NCI-H1092 (cell line): ENCODE results near the gene SLIT3.

ENCODE experiments used
- DNase-seq: peaks from one replicate; lab custom pipeline; 2025; lab: John Stamatoyannopoulos, UW

The SLIT3 gene

GRCh38 chr5:169174923-169175322 lies 126.0 kb downstream of the SLIT3 start:
- no peak for DNase-seq

GRCh38 chr5:169173372-169173771 lies 127.6 kb downstream of the SLIT3 start:
- DNase-seq = no peak

DNA sequence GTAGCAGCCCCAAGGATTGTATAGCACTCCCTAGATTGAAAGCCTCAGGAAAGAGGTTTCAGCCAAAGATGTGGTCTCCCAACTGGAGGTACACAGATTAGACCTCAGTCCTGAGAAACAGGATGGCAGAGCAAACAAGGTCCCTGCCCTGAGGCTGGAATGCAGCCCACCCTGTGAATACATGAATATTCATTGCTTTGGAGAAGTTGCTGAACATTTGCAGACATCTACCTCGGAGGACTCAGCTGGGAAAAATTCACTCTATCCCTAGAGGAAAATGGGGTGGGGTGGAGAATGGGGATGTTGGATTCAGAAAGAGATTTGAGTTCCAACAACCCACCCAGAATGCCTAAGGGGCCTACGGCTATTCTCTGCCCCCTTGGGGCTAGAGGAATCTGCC lies 129.4 kb downstream of the SLIT3 start:
- DNase-seq = no peak

DNA sequence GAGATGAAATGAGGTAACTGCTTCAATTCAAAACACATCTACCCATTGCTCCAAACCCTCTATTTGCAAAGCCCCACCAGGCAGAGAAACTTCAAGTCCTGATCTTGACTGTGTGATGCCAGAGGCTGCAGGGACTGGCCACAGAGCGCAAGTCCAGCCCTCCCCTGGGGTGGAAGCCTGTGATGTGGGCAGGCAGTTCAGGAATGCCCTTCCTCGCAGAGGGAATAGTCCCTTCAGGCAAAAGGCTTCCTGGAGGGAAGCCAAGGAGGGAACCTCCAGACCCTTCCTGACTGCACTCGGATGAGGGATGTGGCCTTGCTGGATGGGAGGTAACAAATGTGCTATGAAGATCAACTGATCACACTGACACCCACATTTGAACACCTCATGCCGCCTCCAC lies 131.2 kb downstream of the SLIT3 start:
- DNase-seq = no peak

DNA sequence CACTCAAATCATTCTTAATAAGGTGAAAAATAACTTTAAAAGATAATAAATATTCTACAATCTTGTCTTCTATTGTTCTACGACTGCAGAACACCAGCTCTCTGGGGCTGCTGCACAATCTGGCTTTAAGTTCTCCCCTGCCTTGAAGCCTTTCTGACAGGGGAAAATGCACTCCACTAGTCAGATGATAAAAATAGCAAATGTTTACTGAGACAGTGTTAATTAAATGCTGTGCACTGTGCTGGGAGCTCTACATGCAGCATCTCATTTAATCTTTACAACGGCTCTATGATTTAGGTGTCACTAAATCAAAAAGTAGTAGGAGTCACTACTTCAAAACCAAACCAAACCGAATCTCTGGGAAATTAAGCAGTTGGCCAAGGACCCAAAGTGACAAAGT lies 132.7 kb downstream of the SLIT3 start:
- no peak for DNase-seq

DNA sequence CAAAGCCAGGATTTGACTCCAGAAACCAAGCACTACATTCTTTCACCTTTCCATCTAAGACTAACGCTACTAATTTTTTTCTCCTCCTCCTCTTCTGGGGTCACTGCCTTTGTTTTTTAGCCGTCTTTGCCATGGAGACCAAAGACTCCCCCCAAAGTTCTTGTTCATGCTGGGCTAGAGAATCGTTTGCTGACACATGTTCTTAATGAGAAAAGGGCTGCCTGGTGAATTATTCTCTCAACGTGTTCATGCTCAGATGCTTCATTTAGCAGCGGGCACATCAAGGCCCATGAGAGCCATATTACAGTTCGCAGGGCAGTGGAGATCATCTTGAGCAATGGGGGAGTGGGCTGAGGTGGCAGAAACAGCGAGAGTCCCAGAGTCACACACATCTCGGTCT lies 134.9 kb downstream of the SLIT3 start:
- DNase-seq = no peak

GRCh38 chr5:169165052-169165451 lies 135.9 kb downstream of the SLIT3 start:
- DNase-seq = no peak

DNA sequence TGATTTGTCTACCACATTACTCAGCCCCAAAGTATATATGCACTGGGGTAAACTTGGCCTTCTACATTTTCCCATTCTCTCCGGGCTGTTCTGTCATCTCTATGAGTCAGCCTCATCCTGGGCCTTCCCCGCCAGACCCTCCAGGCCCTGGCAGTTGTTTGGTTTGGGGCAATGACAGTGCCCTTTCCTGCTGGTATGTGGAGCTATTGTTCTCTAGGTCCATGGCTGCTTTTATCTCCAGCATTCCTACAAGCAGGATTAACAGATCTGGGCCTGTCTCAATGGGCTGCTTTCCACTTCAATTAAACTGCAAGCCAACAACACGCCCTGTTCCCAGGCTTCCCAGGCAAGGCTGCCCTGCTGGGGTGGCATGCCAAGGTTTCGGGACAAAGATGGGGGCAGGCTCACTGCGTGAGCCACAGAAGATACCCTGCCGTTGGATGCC lies 136.4 kb downstream of the SLIT3 start:
- no peak for DNase-seq

GRCh38 chr5:169162407-169162806 lies 138.5 kb downstream of the SLIT3 start:
- DNase-seq = no peak

DNA sequence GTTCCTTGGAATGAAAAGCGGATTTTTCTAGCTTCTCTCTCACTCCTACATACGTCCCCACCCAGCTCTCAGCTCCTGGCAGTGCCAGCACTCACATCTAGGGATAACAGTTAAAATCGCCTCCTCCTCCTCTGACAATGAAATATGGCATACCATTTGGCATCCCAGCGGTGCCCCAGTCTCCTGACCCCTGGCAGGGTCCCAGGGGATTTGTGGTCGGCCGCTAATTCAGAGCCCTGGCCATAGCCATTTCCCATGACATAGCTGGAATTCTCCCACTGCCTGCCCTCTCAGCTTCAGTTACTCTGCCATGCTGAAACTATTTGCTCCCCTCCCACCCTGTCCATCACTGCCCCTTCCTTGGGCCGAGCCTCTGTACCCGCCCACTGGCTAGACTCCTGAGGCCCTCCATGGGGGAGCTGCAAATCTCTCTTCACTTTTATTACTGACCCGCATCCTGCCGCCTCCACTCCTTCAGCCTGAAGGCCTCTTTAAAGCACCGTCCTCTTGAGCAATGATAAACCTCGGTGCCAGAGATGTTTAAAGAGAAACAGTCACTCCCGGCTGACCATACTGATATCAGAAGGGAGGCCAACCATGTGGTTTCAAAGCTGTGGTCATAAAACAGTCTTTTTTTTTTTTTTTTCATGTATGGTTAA lies 139.8 kb downstream of the SLIT3 start:
- no peak for DNase-seq

DNA sequence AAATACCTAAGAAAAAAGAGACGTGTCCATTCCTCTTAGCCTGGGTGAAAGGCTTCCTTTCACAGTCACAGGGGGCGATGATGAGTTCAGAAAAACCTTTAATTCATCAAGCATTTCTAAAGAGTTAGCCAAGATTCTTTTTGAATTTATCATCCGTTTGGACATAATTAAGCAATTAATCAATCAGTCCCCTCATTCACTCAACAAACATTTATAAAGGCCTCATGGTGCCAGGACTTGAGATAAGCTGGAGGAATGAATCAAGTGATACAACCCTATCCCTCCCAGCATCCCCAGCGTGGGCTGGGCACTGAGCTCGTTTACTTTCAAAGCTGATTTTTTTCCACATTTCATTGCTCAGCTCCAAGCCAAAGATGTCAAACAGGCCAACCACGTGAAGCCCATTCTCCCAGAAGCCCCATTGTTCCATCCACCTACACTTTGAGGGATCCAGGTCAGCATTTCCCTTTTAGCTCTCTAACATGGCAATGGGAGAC lies 140.5 kb downstream of the SLIT3 start:
- no peak for DNase-seq

DNA sequence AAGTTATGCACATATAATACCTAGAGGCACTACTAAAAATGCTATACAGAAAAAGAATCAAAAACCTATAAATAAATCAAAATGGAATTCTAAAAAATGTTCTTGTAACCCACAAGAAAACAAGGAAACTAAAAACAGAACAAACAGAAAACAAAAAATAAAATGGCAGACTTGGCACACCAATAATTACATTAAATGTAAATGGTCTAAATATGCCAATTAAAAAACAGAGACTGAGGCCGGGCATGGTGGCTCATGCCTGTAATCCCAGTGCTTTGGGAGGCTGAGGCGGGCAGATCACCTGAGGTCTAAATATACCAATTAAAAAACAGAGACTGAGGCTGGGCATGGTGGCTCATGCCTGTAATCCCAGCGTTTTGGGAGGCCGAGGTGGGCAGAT lies 142.2 kb downstream of the SLIT3 start:
- DNase-seq = no peak

DNA sequence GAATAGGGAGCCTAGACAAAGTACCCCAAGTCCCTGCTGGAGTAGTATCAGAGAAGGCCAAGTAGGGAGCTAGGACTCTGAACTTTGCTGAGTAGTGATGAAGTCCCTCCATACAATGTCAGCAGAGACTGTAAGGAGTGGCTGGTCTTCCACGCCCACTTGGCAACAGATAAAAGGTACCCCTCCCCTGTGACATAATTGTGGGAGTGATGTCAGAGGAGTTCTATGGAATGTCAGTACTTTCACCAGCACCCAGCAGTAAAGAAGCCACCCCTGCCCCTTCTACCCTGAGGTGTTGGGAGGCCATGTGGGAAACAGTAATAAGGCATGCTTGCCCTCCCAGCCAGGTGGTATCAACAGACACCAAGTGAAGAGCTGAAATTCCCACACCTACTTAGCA lies 143.9 kb downstream of the SLIT3 start:
- DNase-seq = no peak

- no peak for DNase-seq
These were observed 146.3 kb downstream of the SLIT3 start for GRCh38 chr5:169154679-169155078.

- no peak for DNase-seq
These were observed 147.5 kb downstream of the SLIT3 start for GRCh38 chr5:169153405-169153804.

DNA sequence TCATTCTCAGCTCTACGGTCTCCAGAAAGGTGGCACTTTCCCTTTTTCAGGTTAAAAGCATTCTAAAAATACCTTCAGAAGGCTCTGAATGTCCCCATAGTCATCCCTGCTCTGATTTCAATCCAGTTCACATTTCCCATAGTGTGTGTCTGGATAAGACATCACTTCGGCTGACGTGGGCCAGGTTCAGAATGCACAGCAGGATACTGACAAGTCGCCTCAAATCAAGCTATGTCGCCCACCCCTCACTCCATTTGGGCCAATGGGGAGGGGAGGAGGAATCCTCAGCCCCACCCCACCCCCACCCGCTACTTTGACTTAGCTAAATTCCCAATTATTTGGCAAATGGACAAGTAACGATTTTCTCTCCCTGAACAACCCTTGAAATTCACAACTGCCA lies 148.0 kb downstream of the SLIT3 start:
- no peak for DNase-seq

- no peak for DNase-seq
These were observed 148.5 kb downstream of the SLIT3 start for GRCh38 chr5:169152453-169152852.

DNA sequence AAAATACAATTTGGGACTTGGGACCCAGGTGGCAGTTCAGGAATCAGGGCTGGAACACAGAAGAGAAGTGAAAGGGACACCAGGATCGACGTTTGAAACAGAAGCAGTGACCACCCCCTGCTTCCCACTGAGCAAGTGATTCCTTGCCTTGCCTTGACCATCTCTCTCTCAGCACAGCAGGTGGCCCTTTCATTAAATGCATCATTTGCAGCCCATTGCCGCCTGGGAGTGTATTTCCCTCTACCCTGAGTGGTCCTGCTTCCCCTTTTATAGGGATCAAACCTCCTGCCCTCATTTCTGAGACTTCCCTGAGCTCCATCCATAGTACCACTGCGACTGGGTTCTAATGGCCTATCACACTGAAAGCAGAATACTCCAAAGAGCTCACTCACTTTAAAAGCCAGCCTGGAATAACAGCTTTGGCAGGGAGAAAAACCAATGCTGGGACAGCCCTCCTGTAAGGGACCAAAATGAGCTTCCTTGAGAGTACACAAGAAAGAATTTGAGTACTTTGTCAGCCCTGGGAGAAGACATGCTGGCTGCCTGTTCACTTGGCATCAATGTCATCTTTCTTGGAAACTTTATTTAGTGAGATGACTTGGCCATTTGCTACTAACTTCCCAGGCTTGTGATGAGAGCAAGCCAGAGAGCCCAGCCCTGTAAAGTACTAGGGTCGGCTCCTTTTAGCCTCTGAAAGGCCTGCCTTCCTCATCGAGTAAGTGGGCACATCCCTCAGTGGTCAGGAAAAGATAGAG lies 149.7 kb downstream of the SLIT3 start:
- no peak for DNase-seq

DNA sequence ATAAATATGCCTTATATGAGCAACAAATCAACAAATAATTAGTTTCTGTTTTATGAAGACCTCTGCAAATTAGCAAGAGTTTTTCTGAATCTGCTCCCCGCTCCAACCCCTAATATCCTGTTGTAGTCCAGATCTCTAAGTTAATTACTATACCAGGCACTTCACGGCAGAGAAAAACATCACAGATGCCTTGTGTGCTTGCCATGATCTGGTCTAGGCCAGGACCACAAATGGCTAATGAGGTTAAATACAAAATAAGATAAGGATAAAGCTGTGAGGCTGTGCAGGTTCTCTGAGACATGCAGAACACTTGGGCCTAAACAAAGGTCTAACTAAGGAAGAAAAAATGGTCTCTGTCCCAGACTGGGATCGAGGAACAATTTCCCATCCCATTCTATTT lies 150.8 kb downstream of the SLIT3 start:
- no peak for DNase-seq

DNA sequence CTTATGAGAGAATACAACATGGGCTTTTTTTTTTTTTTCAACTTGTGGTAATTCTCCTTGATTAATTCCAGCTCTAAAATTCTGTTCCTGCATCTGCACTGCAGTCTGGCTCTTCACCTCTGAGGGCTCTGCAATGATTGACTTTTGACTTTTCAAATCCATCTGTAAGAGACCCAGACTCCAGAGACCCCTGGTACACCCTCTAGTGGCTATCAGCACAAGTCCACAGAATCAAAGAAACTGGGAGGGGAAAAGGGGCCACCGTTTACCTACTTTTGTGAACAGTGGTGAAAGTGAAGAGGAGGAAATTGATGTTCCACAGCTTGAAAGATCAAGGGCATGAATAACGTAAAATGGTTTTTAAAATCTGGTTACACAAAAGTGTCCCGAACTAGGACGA lies 151.6 kb downstream of the SLIT3 start:
- DNase-seq = no peak

DNA sequence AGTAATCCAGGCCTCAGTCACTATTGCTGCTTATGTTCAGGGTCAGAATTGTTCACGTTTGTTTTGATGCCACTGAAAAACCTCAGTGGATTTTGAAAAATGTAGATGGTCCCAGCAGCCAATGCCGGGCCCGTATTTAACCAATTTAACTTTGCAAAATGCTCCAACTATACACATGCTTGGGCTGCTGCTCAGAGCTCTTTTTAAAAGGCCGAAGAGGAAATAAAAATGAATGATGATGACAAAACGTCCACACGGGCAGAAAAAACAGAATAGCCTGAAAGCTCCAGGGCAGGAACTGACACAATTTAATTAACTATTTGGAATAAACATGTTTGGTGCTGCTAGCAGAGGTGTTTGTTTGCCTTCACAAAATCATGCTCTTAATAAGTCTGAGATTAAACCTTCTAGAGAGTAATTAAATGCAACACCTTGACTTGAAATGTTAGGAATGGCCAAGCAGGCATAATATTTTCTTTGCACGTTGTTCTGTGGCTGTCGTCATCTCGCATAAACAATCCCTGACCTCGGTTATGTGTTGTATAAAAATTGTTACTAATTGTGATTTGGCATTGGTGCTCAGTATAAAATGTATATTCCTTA lies 152.7 kb downstream of the SLIT3 start:
- DNase-seq = no peak

DNA sequence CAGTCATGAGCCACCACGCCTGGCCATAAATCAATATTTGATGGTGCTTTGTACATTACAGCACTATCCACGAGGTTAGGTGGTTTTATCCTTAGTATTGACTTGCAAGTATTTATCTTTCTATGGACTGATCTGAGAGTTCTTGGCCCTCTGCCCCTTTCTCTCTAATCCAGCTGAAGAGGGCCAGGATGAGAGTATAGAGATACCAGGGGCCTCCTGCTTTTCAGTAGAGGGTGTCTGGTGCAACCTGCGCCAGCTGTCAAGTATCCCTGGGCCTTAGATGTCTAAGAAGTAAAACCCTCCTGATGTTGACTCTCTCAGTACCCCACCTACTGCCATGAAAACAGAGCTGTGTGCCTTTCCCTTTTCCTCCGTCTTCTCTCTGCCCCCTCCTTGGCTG lies 153.4 kb downstream of the SLIT3 start:
- no peak for DNase-seq

- no peak for DNase-seq
These were observed 154.8 kb downstream of the SLIT3 start for GRCh38 chr5:169146158-169146557.
